A549 (cell line): ENCODE data around the gene MAD1L1.

ENCODE experiments used
- BCL3 ChIP-seq: fragments of >200 bp; sonication (Bioruptor Twin); formaldehyde crosslinking; IDR thresholded peaks from 3 replicates; pipeline ENCODE4 v1.6.1; 2016
- BHLHE40 ChIP-seq: IDR thresholded peaks from 2 replicates; pipeline ENCODE4 v1.6.1; 2012; ENCODE audit warnings: low read depth, low read length, inconsistent platforms
- CEBPB ChIP-seq, 2 experiments: fragments of >200 bp in 1 of 2; sonication (Bioruptor Twin) in 1 of 2; formaldehyde crosslinking in 1 of 2; IDR thresholded peaks; 2 replicates each; pipeline ENCODE4 v1.6.1; 2012 to 2016
- CHD2 ChIP-seq: fragments of 150-350 bp; IDR thresholded peaks from 2 replicates; pipeline ENCODE4 v1.6.1; 2014; ENCODE audit warnings: low read length; ENCODE audit not compliant: partially characterized antibody
- CTCF ChIP-seq: fragments of >200 bp; sonication (Bioruptor Twin); formaldehyde crosslinking; IDR thresholded peaks from 3 replicates; pipeline ENCODE4 v1.5.1; 2016
- ESRRA ChIP-seq: fragments of 150-350 bp; IDR thresholded peaks from 2 replicates; pipeline ENCODE4 v1.6.1; 2014; ENCODE audit warnings: mild to moderate bottlenecking, low read length, borderline replicate concordance
- GATA3 ChIP-seq: IDR thresholded peaks from 2 replicates; pipeline ENCODE4 v1.6.1; 2012; ENCODE audit warnings: borderline replicate concordance
- HMGXB4 ChIP-seq: fragments of 250-450 bp; sonication (Bioruptor Pico); IDR thresholded peaks from 2 replicates; pipeline ENCODE4 v1.5.0; 2021; ENCODE audit warnings: mild to moderate bottlenecking, moderate library complexity, borderline replicate concordance
- JUNB ChIP-seq: fragments of >200 bp; sonication (Bioruptor Twin); formaldehyde crosslinking; IDR thresholded peaks from 2 replicates; pipeline ENCODE4 v1.6.1; 2016
- NPAS2 ChIP-seq: fragments of 250-450 bp; sonication (Bioruptor Pico); IDR thresholded peaks from 2 replicates; pipeline ENCODE4 v1.8.0; 2022; ENCODE audit warnings: mild to moderate bottlenecking, moderate library complexity, borderline replicate concordance
- POLR2A ChIP-seq: IDR thresholded peaks from 2 replicates; pipeline ENCODE4 v1.6.1; 2012; ENCODE audit warnings: mild to moderate bottlenecking, low read length
- RAD21 ChIP-seq, 2 experiments: fragments of >200 bp in 1 of 2; sonication (Bioruptor Twin) in 1 of 2; formaldehyde crosslinking in 1 of 2; IDR thresholded peaks in 1 of 2; conservative IDR thresholded peaks in 1 of 2; 2 replicates in 1 of 2; 3 replicates in 1 of 2; pipeline ENCODE4 v1.6.1; 2012 to 2018; ENCODE audit warnings: inconsistent platforms in 1 of 2
- RFX5 ChIP-seq: fragments of 450-650 bp; IDR thresholded peaks from 2 replicates; pipeline ENCODE4 v1.7.1; 2014; ENCODE audit warnings: antibody characterized with exemption, mild to moderate bottlenecking, moderate library complexity
- USF2 ChIP-seq: fragments of 450-650 bp; IDR thresholded peaks from 2 replicates; pipeline ENCODE4 v1.6.1; 2014; ENCODE audit warnings: antibody characterized with exemption

GRCh38 chr7:1985042-1985441, 247.7 kb downstream of the MAD1L1 start:
- TF ChIP-seq BHLHE40 (no peak), RAD21 (conservative IDR thresholded peaks at IDR 0.05 in 1 of 2, IDR thresholded peaks at IDR 0.05 in 1 of 2) (no peak), HMGXB4 (CRISPR knock-in tag) (no peak), GATA3 (no peak), BCL3 (no peak), RFX5 (no peak), ESRRA (no peak), CTCF (no peak), CEBPB (IDR thresholded peaks at IDR 0.05) (no peak), JUNB (no peak), POLR2A (no peak), NPAS2 (no peak), CHD2 (no peak), USF2 (no peak)
